ENCODE measurements around the gene DMRT1. TPM values are rescaled to one million over a fixed set of nuclear protein-coding genes. Genes with fewer than 3 reads are reported as not detected.
"Not testable (repeated sequence)": the region's sequence is repeated elsewhere in the genome, so short reads cannot be mapped to it uniquely, and the experiment has no call there.

Gene DMRT1
- total and polyA plus RNA-seq, 11 donors, result not detected

DNA sequence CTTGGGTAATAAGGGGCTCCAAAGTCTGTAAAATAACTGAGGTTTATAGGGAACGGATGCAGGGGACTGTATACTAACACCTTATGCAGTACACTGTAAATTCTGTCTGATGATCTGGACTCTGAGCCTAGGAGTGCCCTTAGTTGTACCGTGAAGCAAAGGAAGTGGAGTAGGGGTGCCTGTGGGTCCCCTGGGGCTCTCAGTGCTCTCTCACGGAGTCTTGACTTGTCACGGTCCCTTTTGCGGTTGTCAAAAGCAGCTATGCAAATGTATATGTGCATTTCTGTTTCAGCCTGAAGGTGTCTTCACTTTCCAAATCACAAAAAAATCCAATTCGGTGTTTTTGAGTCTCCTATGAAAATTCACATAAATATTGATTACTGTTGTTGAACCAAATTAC, 17.8 kb downstream of the DMRT1 start:
- 60 to 78% (median 69%) methylated on average over 6 of the region's 6 CpGs for WGBS, 4 donors

DNA sequence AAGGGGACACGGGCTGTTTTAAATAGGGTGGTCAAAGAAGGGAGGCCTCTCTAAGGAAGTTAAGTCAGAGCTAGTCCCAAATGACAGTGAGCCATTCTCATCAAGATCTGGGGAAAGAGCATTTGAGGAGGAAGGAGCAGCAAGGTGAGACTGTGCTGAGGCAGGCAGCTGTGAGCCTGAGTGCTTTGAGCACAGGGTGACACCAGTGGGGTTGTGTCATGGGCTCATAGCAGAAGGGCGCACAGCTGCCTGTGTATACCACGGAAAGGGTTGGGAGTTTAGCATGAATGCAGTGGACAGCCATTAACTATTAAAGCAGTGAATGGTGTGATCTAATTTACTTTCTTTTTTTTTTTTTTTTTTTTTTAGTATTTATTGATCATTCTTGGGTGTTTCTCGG, 19.2 kb downstream of the DMRT1 start:
- DNase-seq (no peak), ATAC-seq (no peak)
- H3K27ac ChIP-seq, result no peak overlapping the region
- WGBS, 4 donors, result 71 to 86% (median 75%) methylated on average over 3 to 4 of the region's 4 CpGs
- no peak for TF ChIP-seq POLR2A (IDR thresholded peaks at IDR 0.05)
- TF ChIP-seq, protein P1, sequence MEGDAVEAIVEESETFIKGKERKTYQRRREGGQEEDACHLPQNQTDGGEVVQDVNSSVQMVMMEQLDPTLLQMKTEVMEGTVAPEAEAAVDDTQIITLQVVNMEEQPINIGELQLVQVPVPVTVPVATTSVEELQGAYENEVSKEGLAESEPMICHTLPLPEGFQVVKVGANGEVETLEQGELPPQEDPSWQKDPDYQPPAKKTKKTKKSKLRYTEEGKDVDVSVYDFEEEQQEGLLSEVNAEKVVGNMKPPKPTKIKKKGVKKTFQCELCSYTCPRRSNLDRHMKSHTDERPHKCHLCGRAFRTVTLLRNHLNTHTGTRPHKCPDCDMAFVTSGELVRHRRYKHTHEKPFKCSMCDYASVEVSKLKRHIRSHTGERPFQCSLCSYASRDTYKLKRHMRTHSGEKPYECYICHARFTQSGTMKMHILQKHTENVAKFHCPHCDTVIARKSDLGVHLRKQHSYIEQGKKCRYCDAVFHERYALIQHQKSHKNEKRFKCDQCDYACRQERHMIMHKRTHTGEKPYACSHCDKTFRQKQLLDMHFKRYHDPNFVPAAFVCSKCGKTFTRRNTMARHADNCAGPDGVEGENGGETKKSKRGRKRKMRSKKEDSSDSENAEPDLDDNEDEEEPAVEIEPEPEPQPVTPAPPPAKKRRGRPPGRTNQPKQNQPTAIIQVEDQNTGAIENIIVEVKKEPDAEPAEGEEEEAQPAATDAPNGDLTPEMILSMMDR (IDR thresholded peaks at IDR 0.05), result no peak
- H3K4me1 ChIP-seq, result no peaks in the 10 kb centered on the region
- H3K27me3 ChIP-seq, result peaks cover 0 to 10% (median 0%) of the 10 kb centered on the region in 9 donors
- H3K36me3 ChIP-seq, result no peaks in the 10 kb centered on the region
- no peak overlapping the region for H3K4me3 ChIP-seq
- H3K9me3 ChIP-seq, result no peaks in the 10 kb centered on the region
- intact Hi-C loops (cut with DNase I), result no loop called here

More for the DNA sequence above, 17.8 kb downstream of the DMRT1 start:
- Histone ChIP-seq H3K27me3 (peaks cover 0 to 16% (median 0%) of the 10 kb centered on the region in 9 donors), H3K4me3 (no peak overlapping the region), H3K27ac (no peak overlapping the region), H3K36me3 (no peaks in the 10 kb centered on the region), H3K4me1 (no peaks in the 10 kb centered on the region), H3K9me3 (no peaks in the 10 kb centered on the region)
- intact Hi-C loops (cut with DNase I), result loop anchor here in 1 of 10 donors (10.0 kb wide), 1 partner anchor 56 kb away; no protein-coding TSS in a partner anchor
- TF ChIP-seq, protein P1 (IDR thresholded peaks at IDR 0.05), result no peak
- TF ChIP-seq POLR2A (IDR thresholded peaks at IDR 0.05), result no peak
- no peak for ATAC-seq
- DNase-seq, result no peak

DNA sequence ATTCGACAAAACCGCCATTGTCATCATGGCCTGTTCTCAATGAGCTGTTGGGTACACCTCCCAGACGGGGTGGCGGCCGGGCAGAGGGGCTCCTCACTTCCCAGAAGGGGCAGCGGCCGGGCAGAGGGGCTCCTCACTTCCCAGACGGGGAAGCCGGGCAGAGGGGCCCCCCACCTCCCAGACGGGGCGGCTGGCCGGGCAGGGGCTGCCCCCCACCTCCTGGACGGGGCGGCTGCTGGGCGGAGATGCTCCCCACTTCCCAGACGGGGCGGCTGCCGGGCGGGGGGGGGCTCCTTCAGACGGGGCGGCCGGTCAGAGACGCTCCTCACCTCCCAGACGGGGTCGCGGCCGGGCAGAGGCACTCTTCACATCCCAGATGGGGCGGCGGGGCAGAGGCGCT, 20.0 kb downstream of the DMRT1 start:
- H3K4me1 ChIP-seq; DNase-seq; H3K27ac ChIP-seq; H3K27me3 ChIP-seq; ATAC-seq; H3K4me3 ChIP-seq; H3K9me3 ChIP-seq; H3K36me3 ChIP-seq; intact Hi-C loops (cut with DNase I): not testable (repeated sequence)
- 89 to 96% (median 94%) methylated on average over 7 to 30 of the region's 30 CpGs for WGBS, 4 donors

DNA sequence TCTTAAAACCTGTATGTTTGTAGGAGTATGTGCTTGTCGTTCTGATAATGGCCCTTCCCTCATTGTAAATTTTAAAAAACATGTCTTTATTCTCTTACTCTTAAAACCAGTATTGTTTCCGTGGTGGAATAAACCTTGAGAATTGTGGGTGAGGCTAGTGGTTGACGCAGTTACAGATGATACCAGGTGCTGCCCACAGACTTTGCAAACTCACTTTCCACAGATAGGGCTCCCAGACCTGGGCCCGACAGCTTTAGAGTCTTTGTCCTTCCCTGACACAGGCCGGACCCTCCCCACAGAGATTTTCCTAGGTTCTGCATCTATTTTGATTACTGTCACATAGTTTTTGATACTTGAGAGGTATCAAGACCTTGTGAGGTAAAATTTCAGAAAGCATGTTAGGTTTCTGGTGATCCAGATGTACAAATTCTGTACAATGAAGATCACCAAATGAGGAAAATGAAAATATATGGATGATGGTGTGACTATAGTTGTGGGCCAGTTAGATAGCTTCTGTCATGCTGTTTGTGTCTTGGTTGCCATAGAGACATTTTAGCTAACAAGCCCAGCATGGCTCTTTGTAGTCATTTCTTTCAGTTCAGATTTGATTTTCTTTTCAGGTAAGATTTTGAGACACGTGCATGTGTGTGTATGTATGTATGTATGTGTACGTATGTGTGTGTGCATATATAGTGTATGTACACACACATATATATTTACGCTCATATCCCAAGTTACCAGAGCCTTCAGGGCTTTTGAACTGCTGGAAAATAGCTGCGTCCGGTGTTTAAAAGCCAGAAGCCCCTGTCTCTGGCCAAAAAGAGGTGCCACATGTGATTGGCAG, 33.8 kb downstream of the DMRT1 start:
- H3K36me3 ChIP-seq, result no peaks in the 10 kb centered on the region
- H3K27me3 ChIP-seq, result peaks cover 0 to 15% (median 0%) of the 10 kb centered on the region in 9 donors
- DNase-seq (no peak), ATAC-seq (no peak)
- WGBS, 4 donors, result 74 to 79% (median 74%) methylated on average over 10 of the region's 10 CpGs
- H3K4me3 ChIP-seq, result no peak overlapping the region
- H3K27ac ChIP-seq, result no peak overlapping the region
- no peaks in the 10 kb centered on the region for H3K4me1 ChIP-seq
- TF ChIP-seq, protein P1 (IDR thresholded peaks at IDR 0.05), result no peak
- no peak for TF ChIP-seq POLR2A (IDR thresholded peaks at IDR 0.05)
- no peaks in the 10 kb centered on the region for H3K9me3 ChIP-seq
- intact Hi-C loops (cut with DNase I), result no loop called here

Data from heart left ventricle (tissue), 16 donors.